Measurements from ENCODE around the gene ASB3. TPM values are rescaled to one million over a fixed set of nuclear protein-coding genes. Genes with fewer than 3 reads are reported as not detected.
"Not testable (repeated sequence)": the region's sequence is repeated elsewhere in the genome, so short reads cannot be mapped to it uniquely, and the experiment has no call there.

ASB3 gene
- total RNA-seq, 1 donor from 2014 or later, result 17.3 TPM

- no peak for DNase-seq (ENCODE audit: low read depth)
- no peak for TF ChIP-seq CTCF (IDR thresholded peaks at IDR 0.05; ENCODE audit: insufficient read depth, low read length, poor library complexity, severe bottlenecking)
- H3K4me3 ChIP-seq (ENCODE audit: low read depth, low read length), result no peak overlapping the region
- H3K27me3 ChIP-seq (ENCODE audit: control insufficient read depth, insufficient read depth, low read length), result no peaks in the 10 kb centered on the region
- H3K36me3 ChIP-seq (ENCODE audit: control insufficient read depth, insufficient read depth, low read length), result no peaks in the 10 kb centered on the region
These were observed 40.0 kb upstream of the ASB3 start for GRCh38 chr2:53826587-53827397.

- DNase-seq (ENCODE audit: low read depth), result no peak
- H3K27me3 ChIP-seq (ENCODE audit: control insufficient read depth, insufficient read depth, low read length), result no peaks in the 10 kb centered on the region
- H3K36me3 ChIP-seq (ENCODE audit: control insufficient read depth, insufficient read depth, low read length), result no peaks in the 10 kb centered on the region
- H3K4me3 ChIP-seq (ENCODE audit: low read depth, low read length), result no peak overlapping the region
- TF ChIP-seq CTCF (IDR thresholded peaks at IDR 0.05; ENCODE audit: insufficient read depth, low read length, poor library complexity, severe bottlenecking), result no peak
These were observed 39.3 kb upstream of the ASB3 start for GRCh38 chr2:53826030-53826410.

- H3K36me3 ChIP-seq (ENCODE audit: control insufficient read depth, insufficient read depth, low read length); H3K27me3 ChIP-seq (ENCODE audit: control insufficient read depth, insufficient read depth, low read length); DNase-seq (ENCODE audit: low read depth): not testable (repeated sequence)
These were observed 36.9 kb upstream of the ASB3 start for GRCh38 chr2:53823639-53824038.

DNA sequence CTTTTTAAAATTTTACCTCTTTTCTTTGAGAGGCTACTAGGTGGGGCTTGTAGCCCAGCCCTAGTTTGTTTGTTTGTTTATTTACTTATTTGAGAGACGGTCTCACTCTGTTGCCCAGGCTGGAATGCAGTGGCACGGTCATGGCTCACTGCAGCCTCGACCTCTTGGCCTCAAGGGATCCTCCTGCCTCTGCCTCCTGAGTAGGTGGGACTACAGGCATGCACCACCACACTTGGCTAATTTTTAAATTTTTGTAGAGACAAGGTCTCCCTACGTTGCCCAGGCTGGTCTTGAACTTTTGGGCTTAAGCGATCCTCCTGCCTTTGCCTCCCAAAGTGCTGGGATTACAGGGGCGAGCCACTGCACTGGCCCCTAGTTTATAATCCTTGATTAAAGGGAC lies 35.1 kb upstream of the ASB3 start:
- no peak for TF ChIP-seq CTCF (IDR thresholded peaks at IDR 0.05; ENCODE audit: insufficient read depth, low read length, poor library complexity, severe bottlenecking)

More at GRCh38 chr2:53823639-53824038, 36.9 kb upstream of the ASB3 start:
- not testable (repeated sequence) for H3K4me3 ChIP-seq (ENCODE audit: low read depth, low read length)

DNA sequence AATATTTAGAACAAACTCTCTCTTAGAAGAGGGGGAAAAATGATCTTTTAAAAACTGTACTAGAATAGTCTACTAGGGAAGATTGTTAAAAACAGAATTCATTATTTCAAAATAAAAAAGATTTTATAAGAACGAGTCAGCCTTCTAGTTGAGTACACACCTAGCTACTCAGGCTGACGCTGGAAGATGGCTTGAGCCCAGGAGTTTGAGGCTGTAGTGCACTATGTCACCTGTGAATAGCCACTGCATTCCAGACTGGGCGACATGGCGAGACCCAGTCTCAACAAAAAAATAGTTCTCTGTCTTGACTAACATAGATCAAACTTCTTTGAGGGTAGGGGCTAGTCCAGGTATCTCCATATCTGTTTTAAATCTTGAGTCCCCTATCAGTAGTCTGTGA lies 34.0 kb upstream of the ASB3 start:
- Histone ChIP-seq H3K36me3 (ENCODE audit: control insufficient read depth, insufficient read depth, low read length) (no peaks in the 10 kb centered on the region), H3K27me3 (ENCODE audit: control insufficient read depth, insufficient read depth, low read length) (no peaks in the 10 kb centered on the region), H3K4me3 (ENCODE audit: low read depth, low read length) (no peak overlapping the region)
- no peak for DNase-seq (ENCODE audit: low read depth)
- TF ChIP-seq CTCF (IDR thresholded peaks at IDR 0.05; ENCODE audit: insufficient read depth, low read length, poor library complexity, severe bottlenecking), result no peak

More for the DNA sequence above, 35.1 kb upstream of the ASB3 start:
- H3K36me3 ChIP-seq (ENCODE audit: control insufficient read depth, insufficient read depth, low read length), result no peaks in the 10 kb centered on the region
- no peak for DNase-seq (ENCODE audit: low read depth)
- H3K4me3 ChIP-seq (ENCODE audit: low read depth, low read length), result no peak overlapping the region
- no peaks in the 10 kb centered on the region for H3K27me3 ChIP-seq (ENCODE audit: control insufficient read depth, insufficient read depth, low read length)

DNA sequence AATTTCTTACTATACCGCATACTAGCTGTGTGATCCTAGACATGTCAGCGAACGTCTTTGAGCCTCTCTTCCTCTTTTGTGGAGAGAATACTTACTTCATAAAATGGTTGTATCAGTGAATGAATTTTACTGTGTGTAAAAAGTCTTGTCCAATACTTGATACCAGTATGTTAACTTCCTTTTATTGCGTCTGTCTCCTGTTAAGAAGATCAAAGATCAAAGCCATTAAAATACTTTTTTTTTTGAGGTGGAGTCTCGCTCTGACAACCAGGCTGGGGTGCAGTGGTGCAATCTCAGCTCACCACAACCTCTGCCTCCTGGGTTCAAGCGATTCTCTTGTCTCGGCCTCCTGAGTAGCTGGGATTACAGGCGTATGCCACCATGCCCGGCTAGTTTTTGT lies 33.3 kb upstream of the ASB3 start:
- DNase-seq (ENCODE audit: low read depth), result no peak
- H3K36me3 ChIP-seq (ENCODE audit: control insufficient read depth, insufficient read depth, low read length), result no peaks in the 10 kb centered on the region
- no peak overlapping the region for H3K4me3 ChIP-seq (ENCODE audit: low read depth, low read length)
- no peaks in the 10 kb centered on the region for H3K27me3 ChIP-seq (ENCODE audit: control insufficient read depth, insufficient read depth, low read length)
- TF ChIP-seq CTCF (IDR thresholded peaks at IDR 0.05; ENCODE audit: insufficient read depth, low read length, poor library complexity, severe bottlenecking), result no peak

All from kidney epithelial cell (primary cell).